Activated CD4-positive, alpha-beta T cell treated with anti-CD3 and anti-CD28 coated beads, Interleukin-2, amount 50 U/mL, for 24 hours (primary cell): ENCODE measurements around the gene GPR137C.

Source experiments
- DNase-seq, 2 donors: peaks; one replicate each; pipeline ENCODE4 v3.0.0-alpha.2; 2020; ENCODE audit warnings: low read depth in 1 of 2, low spot score in 1 of 2

Gene GPR137C

DNA sequence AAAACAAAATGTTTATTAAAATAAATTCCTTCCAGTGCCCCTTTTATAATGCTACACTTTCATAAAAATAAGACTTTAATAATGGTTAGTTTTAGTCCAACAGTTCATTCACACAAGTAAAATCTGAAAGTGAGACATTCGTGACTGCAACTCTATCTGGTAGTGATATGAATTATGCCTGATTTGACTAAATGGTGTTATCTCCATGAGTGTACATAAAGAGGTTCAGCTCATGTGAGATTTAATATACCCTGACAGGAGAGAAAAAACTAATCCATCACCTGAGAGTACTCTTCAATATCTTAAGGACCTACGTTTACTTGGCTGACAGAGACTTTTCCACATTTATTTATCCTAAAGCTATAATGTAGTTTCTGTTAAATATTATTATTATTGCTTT is 108.7 kb downstream of the GPR137C start:
- DNase-seq = no peak

DNA sequence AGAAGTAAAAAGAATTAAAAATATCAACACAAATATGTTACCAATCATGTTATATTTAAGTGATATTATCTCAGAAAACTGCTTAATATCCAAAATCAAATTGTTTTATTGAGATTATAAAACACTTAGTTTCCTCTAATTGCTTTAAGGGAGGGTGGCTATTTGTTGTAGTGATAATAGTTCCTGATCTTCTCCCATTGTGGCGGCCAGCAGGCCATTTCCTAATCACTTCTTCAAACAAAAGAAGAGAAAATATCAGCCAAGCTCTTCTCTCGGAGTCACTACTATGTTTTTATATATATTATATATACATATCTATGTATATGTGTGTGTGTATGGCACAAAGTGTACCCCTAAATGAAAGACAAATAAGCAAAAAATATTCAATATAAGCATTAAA is 111.2 kb downstream of the GPR137C start:
- no peak for DNase-seq

DNA sequence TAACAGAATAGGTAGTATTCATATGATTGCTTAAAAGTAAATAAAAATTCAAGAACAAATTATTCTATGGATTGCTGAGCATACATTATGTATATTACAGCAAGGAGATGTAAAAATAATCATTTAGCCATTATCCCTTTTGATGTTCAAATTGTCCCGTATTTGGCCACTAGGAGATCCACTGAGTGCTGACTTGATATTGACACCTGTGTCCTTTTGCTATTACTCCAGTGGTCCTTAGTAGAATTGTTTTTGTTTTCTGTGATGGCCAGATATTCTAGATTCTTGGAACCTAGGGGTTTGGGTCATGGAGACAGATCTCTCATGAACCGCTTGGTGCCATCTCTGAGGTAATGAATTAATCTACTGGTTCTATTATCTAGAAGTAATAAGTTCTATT is 126.0 kb downstream of the GPR137C start:
- no peak for DNase-seq

DNA sequence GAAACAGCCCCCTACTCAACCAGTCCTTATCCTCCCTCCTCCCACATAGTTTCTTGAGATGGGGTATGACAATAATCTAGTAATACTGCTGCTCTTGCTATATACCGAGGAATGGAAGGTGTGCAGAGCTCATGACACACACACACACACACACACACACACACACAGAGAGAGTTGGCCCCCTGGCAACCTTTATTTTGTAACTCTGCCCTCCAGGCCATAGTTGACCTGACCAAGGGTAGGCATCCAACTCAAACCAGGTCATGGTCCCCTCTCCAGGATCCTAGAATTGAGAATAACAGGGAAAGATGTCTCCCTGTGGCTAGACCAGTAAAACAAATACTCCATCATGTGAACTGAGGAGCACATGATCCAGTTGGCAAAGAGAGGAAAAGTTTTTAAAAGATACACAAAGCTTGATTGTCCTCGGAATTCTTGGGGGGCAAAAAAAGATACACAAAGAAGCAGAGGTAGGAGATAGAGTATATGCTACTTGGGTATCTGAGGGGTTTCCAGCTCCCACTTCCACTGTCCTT is 131.4 kb downstream of the GPR137C start:
- no peak for DNase-seq

DNA sequence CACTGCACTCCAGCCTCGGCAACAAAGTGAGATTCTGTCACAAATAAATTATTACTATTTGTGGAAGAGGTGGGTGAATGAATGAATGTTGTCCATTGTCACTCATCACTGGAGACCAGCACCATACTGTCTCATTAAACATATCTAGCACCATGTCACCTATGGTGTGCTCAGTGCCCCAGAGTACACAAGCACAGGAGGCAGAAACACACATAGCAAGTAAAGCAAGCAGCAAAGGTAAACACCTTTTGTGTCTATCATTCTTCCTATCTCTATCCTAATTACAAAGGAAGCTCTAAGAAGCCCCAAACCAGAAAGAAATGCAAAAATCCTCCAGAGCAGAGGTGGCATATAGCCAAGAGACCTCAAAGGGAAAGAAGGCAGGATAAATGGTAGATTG is 133.5 kb downstream of the GPR137C start:
- no peak for DNase-seq
